Measurements from ENCODE around the gene CACNA1E.

CACNA1E gene

DNA sequence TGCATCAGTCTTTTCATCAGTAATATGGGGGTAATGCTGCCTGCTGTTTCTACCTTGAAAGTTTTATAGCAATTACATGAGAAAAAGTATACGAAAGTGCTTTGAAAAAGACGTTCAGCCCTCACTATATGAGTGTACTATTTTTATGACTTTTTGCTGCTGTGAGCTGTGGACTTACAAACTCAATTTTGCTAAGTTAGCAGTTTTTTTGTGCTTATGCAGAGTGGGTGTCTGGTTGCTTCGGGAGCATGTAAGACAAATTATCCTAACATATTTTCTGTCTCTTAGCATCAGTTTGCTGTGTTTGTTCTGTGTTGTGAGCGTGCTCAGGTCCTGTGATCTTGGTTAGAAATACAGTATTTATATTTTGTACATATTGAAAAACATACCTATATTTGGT, 109.7 kb downstream of the CACNA1E start:
- TF ChIP-seq, protein P1, sequence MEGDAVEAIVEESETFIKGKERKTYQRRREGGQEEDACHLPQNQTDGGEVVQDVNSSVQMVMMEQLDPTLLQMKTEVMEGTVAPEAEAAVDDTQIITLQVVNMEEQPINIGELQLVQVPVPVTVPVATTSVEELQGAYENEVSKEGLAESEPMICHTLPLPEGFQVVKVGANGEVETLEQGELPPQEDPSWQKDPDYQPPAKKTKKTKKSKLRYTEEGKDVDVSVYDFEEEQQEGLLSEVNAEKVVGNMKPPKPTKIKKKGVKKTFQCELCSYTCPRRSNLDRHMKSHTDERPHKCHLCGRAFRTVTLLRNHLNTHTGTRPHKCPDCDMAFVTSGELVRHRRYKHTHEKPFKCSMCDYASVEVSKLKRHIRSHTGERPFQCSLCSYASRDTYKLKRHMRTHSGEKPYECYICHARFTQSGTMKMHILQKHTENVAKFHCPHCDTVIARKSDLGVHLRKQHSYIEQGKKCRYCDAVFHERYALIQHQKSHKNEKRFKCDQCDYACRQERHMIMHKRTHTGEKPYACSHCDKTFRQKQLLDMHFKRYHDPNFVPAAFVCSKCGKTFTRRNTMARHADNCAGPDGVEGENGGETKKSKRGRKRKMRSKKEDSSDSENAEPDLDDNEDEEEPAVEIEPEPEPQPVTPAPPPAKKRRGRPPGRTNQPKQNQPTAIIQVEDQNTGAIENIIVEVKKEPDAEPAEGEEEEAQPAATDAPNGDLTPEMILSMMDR (conservative IDR thresholded peaks at IDR 0.05; ENCODE audit: low read length): no peak
- no peak for TF ChIP-seq EZH2phosphoT487 (IDR thresholded peaks at IDR 0.05; ENCODE audit: borderline replicate concordance)
- Histone ChIP-seq H3K9me3 (ENCODE audit: insufficient read depth, low read depth, low read length) (no peaks in the 10 kb centered on the region), H3K9me2 (replicated peaks; ENCODE audit: low read depth, low read length) (no peaks in the 10 kb centered on the region), H3K4me3 (ENCODE audit: low read length, poor library complexity, severe bottlenecking) (no peak overlapping the region), H3K36me3 (ENCODE audit: insufficient read depth, low read length) (no peaks in the 10 kb centered on the region), H2AFZ (ENCODE audit: low read length) (no peak overlapping the region), H3K4me2 (ENCODE audit: low read depth, low read length, poor library complexity, severe bottlenecking) (no peak overlapping the region), H3K27me3 (ENCODE audit: insufficient read depth, low read length, poor library complexity, severe bottlenecking) (no peaks in the 10 kb centered on the region), H3F3A (ENCODE audit: low read depth) (no peaks in the 10 kb centered on the region), H3K79me2 (ENCODE audit: insufficient read depth, low read length) (no peaks in the 10 kb centered on the region), H3K9ac (ENCODE audit: low read depth, low read length, poor library complexity, severe bottlenecking) (no peak overlapping the region), H3K4me1 (ENCODE audit: insufficient read depth, low read length, poor library complexity, severe bottlenecking) (no peaks in the 10 kb centered on the region), H4K20me1 (ENCODE audit: insufficient read depth, low read length, poor library complexity, severe bottlenecking) (no peaks in the 10 kb centered on the region)

DNA sequence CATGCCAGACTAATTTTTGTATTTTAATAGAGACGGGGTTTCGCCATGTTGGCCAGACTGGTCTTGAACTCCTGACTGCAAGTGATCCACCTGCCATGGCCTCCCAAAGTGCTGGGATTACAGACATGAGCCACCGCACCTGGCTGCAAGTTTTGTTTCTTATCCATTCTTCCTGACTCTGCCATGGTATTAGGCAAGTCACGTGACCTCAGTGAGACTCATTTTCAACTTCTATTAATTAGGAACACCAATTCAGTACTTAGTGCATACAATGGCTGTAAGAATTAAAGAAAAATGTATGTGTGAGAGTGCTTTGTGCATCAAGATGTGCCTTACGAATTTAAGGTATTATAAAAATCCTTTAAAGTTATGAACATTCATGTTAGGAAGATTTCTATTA, 111.2 kb downstream of the CACNA1E start:
- Histone ChIP-seq H3K9me2 (replicated peaks; ENCODE audit: low read depth, low read length) (no peaks in the 10 kb centered on the region), H2AFZ (ENCODE audit: low read length) (no peak overlapping the region), H3K4me3 (ENCODE audit: low read length, poor library complexity, severe bottlenecking) (no peak overlapping the region), H3K79me2 (ENCODE audit: insufficient read depth, low read length) (no peaks in the 10 kb centered on the region), H3F3A (ENCODE audit: low read depth) (no peaks in the 10 kb centered on the region), H3K4me1 (ENCODE audit: insufficient read depth, low read length, poor library complexity, severe bottlenecking) (no peaks in the 10 kb centered on the region), H3K4me2 (ENCODE audit: low read depth, low read length, poor library complexity, severe bottlenecking) (no peak overlapping the region), H3K9ac (ENCODE audit: low read depth, low read length, poor library complexity, severe bottlenecking) (no peak overlapping the region), H4K20me1 (ENCODE audit: insufficient read depth, low read length, poor library complexity, severe bottlenecking) (no peaks in the 10 kb centered on the region), H3K27me3 (ENCODE audit: insufficient read depth, low read length, poor library complexity, severe bottlenecking) (no peaks in the 10 kb centered on the region), H3K9me3 (ENCODE audit: insufficient read depth, low read depth, low read length) (no peaks in the 10 kb centered on the region), H3K36me3 (ENCODE audit: insufficient read depth, low read length) (no peaks in the 10 kb centered on the region)
- no peak for TF ChIP-seq EZH2phosphoT487 (IDR thresholded peaks at IDR 0.05; ENCODE audit: borderline replicate concordance)
- TF ChIP-seq, protein P1 (conservative IDR thresholded peaks at IDR 0.05; ENCODE audit: low read length): no peak

DNA sequence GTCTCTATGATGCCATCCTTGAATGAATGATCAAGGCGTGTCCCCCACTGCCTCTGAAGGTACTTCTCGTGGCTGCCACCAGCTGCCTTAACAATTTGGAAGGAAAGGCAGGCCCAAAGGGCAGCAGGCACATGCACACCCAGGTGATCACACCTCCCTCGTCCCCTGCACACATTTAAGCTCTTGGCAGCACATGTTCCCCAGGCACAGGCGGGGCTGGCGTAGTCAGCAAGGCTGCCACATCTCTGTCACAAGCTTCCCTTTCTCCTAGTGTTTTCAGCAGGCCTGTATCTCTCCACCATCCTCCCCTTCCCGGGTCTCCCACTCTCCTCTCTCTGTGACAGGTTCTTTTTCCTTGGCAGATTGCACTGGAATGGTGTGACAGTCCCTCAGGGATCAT, 111.9 kb downstream of the CACNA1E start:
- Histone ChIP-seq H3F3A (ENCODE audit: low read depth) (no peaks in the 10 kb centered on the region), H3K27me3 (ENCODE audit: insufficient read depth, low read length, poor library complexity, severe bottlenecking) (no peaks in the 10 kb centered on the region), H3K79me2 (ENCODE audit: insufficient read depth, low read length) (no peaks in the 10 kb centered on the region), H4K20me1 (ENCODE audit: insufficient read depth, low read length, poor library complexity, severe bottlenecking) (no peaks in the 10 kb centered on the region), H3K4me3 (ENCODE audit: low read length, poor library complexity, severe bottlenecking) (no peak overlapping the region), H3K4me1 (ENCODE audit: insufficient read depth, low read length, poor library complexity, severe bottlenecking) (no peaks in the 10 kb centered on the region), H2AFZ (ENCODE audit: low read length) (no peak overlapping the region), H3K9me2 (replicated peaks; ENCODE audit: low read depth, low read length) (no peaks in the 10 kb centered on the region), H3K9ac (ENCODE audit: low read depth, low read length, poor library complexity, severe bottlenecking) (no peak overlapping the region), H3K9me3 (ENCODE audit: insufficient read depth, low read depth, low read length) (no peaks in the 10 kb centered on the region), H3K36me3 (ENCODE audit: insufficient read depth, low read length) (no peaks in the 10 kb centered on the region), H3K4me2 (ENCODE audit: low read depth, low read length, poor library complexity, severe bottlenecking) (no peak overlapping the region)
- TF ChIP-seq EZH2phosphoT487 (IDR thresholded peaks at IDR 0.05; ENCODE audit: borderline replicate concordance): no peak
- TF ChIP-seq, protein P1 (conservative IDR thresholded peaks at IDR 0.05; ENCODE audit: low read length): no peak

Measured in Loucy (cell line).